PFSK-1 (cell line): ENCODE measurements around the gene INTS15.
A peak's percentile ranks its signal among the peaks of the same experiment; 100 is the strongest.

Experiments
- FOXP2 ChIP-seq: optimal IDR thresholded peaks from 2 replicates; pipeline ENCODE3; 2011; ENCODE audit warnings: borderline replicate concordance, control low read depth, inconsistent platforms; ENCODE audit not compliant: insufficient read depth; ENCODE audit errors: extremely low read length, extremely low read depth
- POLR2AphosphoS5 ChIP-seq: IDR thresholded peaks from 2 replicates; pipeline ENCODE4 v1.6.1; 2012; ENCODE audit warnings: low read depth, mild to moderate bottlenecking, control low read depth, low read length, moderate library complexity
- REST ChIP-seq, 2 experiments: IDR thresholded peaks; 2 replicates each; pipeline versions ENCODE4 v1.6.1 to v1.8.0; 2011 to 2012; ENCODE audit warnings: low read depth in 2 of 2, low read length in 2 of 2, control low read depth in 1 of 2, inconsistent platforms in 1 of 2, mild to moderate bottlenecking in 1 of 2, moderate library complexity in 1 of 2; ENCODE audit not compliant: insufficient read depth in 1 of 2
- SIN3A ChIP-seq: IDR thresholded peaks from 2 replicates; pipeline ENCODE4 v1.6.1; 2012; ENCODE audit warnings: mild to moderate bottlenecking, low read length, moderate library complexity, borderline replicate concordance; ENCODE audit not compliant: insufficient read depth
- TAF1 ChIP-seq: IDR thresholded peaks from 2 replicates; pipeline ENCODE4 v1.6.1; 2012; ENCODE audit warnings: low read length, control low read depth, borderline replicate concordance; ENCODE audit not compliant: insufficient read depth

Gene INTS15

GRCh38 chr7:6618621-6619020, 28.8 kb downstream of the INTS15 start:
- no peak for TF ChIP-seq POLR2AphosphoS5
- TF ChIP-seq FOXP2: no peak
- TF ChIP-seq REST (IDR thresholded peaks at IDR 0.05; ENCODE audit: insufficient read depth in 1 of 2, low read depth in 2 of 2, low read length in 2 of 2): no peak
- TF ChIP-seq TAF1: no peak
- no peak for TF ChIP-seq SIN3A

- TF ChIP-seq SIN3A (no peak), TAF1 (no peak), POLR2AphosphoS5 (no peak), REST (IDR thresholded peaks at IDR 0.05; ENCODE audit: insufficient read depth in 1 of 2, low read depth in 2 of 2, low read length in 2 of 2) (no peak), FOXP2 (no peak)
Observed at GRCh38 chr7:6619961-6620360, 30.1 kb downstream of the INTS15 start.

GRCh38 chr7:6621195-6622133, 31.6 kb downstream of the INTS15 start:
- TF ChIP-seq SIN3A (no peak), TAF1 (no peak), REST (IDR thresholded peaks at IDR 0.05; ENCODE audit: insufficient read depth in 1 of 2, low read depth in 2 of 2, low read length in 2 of 2) (no peak), POLR2AphosphoS5 (no peak), FOXP2 (peak; percentile 74)

GRCh38 chr7:6622134-6622710, 32.4 kb downstream of the INTS15 start:
- TF ChIP-seq SIN3A (no peak), REST (IDR thresholded peaks at IDR 0.05; ENCODE audit: insufficient read depth in 1 of 2, low read depth in 2 of 2, low read length in 2 of 2) (no peak), POLR2AphosphoS5 (no peak), TAF1 (no peak), FOXP2 (no peak)
